ENCODE data around the gene MCIDAS.

DNA sequence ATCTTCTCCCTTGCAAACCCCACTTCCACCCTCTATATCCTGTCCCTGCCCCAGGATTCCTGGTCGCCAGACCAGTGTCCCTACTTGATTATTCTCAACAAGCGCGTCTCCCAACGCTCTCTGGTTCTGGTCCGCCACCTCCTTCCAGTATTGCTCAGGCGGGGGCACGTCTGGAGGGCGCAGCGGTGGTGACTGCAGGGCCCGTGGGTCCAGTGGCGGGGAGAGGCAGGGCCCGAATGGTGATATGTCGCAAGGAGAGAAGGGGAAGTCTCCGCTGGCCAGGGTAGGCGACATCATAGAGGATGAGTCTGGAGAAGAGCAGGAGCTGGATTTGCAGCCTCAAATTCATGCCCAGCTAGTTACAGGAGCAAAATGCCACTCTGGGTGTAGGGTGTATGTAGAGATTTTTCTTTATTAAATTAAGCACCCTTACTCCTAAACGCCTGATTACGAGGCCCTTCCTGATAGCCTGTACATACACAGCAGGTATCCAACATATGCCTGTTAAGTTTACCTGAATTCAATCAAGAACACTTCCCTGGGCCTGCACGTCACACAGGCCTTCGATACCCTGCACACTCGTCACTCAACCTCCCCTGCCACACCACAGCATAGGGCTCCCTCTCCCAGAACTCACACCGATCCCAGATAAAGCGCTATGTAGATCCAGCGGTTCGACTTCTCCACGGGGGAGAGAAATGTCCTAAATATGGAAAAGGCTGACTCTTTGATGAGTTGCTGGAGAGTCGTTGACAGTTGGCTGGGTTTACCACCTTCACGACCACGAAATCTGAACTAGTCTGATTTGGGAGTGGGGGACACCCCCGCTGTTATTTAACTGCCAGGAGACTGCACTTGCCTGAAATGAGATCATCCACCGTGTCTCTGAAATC is 4.8 kb downstream of the MCIDAS start:
- TF ChIP-seq CTCF (optimal IDR thresholded peaks at IDR 0.05 in 1 of 3, IDR thresholded peaks at IDR 0.05 in 1 of 3, conservative IDR thresholded peaks at IDR 0.05 in 1 of 3; ENCODE audit: extremely low read depth in 1 of 3, insufficient read depth in 2 of 3, low read length in 3 of 3) (no peak), EZH2 (IDR thresholded peaks at IDR 0.05; ENCODE audit: low read length) (no peak)

All from keratinocyte (primary cell).